Measurements from ENCODE around the gene PTPRJ.

DNA sequence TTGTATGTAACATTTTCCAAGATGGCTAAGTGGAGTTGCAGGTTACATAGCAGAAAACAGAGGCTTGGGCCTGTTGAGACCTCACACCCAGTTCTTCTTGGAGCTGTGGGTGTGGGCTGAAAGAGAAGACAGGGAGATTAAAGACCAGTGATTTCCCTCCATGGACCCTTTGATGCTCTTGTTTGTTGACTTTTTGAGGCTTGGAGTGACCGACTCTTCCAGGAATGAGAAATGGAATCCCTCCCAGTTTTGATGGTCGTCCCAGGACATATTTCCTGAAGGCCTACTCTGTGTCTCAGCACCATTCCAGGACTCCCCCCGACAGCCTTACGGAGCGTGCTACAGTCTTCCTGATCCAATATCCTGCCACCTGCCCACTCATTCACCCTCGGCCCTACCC is 96.9 kb downstream of the PTPRJ start:
- TF ChIP-seq, protein P1, sequence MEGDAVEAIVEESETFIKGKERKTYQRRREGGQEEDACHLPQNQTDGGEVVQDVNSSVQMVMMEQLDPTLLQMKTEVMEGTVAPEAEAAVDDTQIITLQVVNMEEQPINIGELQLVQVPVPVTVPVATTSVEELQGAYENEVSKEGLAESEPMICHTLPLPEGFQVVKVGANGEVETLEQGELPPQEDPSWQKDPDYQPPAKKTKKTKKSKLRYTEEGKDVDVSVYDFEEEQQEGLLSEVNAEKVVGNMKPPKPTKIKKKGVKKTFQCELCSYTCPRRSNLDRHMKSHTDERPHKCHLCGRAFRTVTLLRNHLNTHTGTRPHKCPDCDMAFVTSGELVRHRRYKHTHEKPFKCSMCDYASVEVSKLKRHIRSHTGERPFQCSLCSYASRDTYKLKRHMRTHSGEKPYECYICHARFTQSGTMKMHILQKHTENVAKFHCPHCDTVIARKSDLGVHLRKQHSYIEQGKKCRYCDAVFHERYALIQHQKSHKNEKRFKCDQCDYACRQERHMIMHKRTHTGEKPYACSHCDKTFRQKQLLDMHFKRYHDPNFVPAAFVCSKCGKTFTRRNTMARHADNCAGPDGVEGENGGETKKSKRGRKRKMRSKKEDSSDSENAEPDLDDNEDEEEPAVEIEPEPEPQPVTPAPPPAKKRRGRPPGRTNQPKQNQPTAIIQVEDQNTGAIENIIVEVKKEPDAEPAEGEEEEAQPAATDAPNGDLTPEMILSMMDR (IDR thresholded peaks at IDR 0.05; ENCODE audit: extremely low read depth in 1 of 2, insufficient read depth in 1 of 2, low read depth in 1 of 2, low read length in 2 of 2), result no peak
- TF ChIP-seq EZH2 (IDR thresholded peaks at IDR 0.05; ENCODE audit: borderline replicate concordance, low read depth, low read length, severe bottlenecking) (no peak), POLR2A (IDR thresholded peaks at IDR 0.05; ENCODE audit: low read depth, low read length) (no peak), POLR2AphosphoS5 (IDR thresholded peaks at IDR 0.05; ENCODE audit: insufficient read depth, low read depth, low read length) (no peak), JUN (IDR thresholded peaks at IDR 0.05; ENCODE audit: borderline replicate concordance, insufficient read depth, insufficient read length, low read depth) (no peak)
- TF ChIP-seq, protein P2, sequence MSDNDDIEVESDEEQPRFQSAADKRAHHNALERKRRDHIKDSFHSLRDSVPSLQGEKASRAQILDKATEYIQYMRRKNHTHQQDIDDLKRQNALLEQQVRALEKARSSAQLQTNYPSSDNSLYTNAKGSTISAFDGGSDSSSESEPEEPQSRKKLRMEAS (IDR thresholded peaks at IDR 0.05; ENCODE audit: insufficient read depth, insufficient read length), result no peak

Measured in endothelial cell of umbilical vein (primary cell).